PC-9 (cell line): Measurements from ENCODE around the gene ZCCHC12.

Source experiments
- CTCF ChIP-seq: fragments of 200-600 bp; sonication (generic); conservative IDR thresholded peaks from 2 replicates; pipeline ENCODE4 v1.6.1; 2017; ENCODE audit warnings: mixed run types, antibody characterized with exemption, mild to moderate bottlenecking, moderate library complexity
- EZH2 ChIP-seq: fragments of 200-600 bp; sonication (generic); IDR thresholded peaks from 2 replicates; pipeline ENCODE4 v1.8.0; 2017; ENCODE audit warnings: antibody characterized with exemption, low read depth

GRCh38 chrX:118780509-118780908 lies 43.1 kb upstream of the ZCCHC12 start:
- no peak for TF ChIP-seq CTCF
- TF ChIP-seq EZH2 = no peak
